Body of pancreas (tissue), 4 donors: ENCODE results near the gene SIPA1L2.

Experiments used
- POLR2A ChIP-seq, 3 donors: fragments of 450-650 bp; IDR thresholded peaks; one replicate each; pipeline ENCODE4 v1.6.1; 2016; ENCODE audit warnings: antibody characterized with exemption in 3 of 3, mild to moderate bottlenecking in 2 of 3
- TF ChIP-seq, protein P1 (sequence below), 7 experiments: fragments of 450-650 bp in 4 of 7; fragments of 200-600 bp in 3 of 7; sonication (generic) in 3 of 7; IDR thresholded peaks; one replicate each; pipeline ENCODE4 v1.5.1; 2016 to 2019; ENCODE audit warnings: antibody characterized with exemption in 7 of 7

DNA sequence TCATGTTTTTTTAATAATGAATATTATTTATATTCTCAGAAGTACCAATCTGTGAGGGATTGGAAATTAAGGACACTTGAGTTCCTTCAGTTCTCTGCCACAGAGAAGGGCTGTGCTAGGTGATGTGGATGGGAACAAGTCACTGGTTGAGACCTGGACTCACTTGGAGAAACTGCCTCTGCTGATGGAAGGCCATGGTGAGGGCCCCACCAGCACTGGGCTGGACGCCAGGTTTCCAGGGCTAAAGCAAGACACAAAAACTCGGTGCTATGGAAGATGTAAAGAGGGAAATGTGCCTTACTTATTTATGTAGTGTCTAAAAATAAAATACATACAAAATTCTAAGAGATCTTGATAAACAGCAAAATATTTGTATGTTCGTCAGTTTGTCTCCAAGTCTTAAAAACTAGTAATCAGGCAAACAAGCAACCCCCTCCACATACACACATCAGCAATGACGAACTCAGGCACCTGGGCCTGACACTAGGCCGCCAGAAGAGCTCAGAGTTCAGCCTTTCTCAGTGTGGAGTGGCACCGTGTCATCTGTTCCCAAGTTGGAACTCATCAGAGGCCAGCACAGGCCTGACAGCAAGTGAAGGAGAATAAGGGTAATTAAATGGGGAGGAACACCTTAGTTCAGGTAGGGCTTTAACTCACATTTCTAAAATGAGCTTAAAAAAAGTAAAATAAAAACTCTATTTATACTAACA is 19.6 kb downstream of the SIPA1L2 start:
- TF ChIP-seq, protein P1, sequence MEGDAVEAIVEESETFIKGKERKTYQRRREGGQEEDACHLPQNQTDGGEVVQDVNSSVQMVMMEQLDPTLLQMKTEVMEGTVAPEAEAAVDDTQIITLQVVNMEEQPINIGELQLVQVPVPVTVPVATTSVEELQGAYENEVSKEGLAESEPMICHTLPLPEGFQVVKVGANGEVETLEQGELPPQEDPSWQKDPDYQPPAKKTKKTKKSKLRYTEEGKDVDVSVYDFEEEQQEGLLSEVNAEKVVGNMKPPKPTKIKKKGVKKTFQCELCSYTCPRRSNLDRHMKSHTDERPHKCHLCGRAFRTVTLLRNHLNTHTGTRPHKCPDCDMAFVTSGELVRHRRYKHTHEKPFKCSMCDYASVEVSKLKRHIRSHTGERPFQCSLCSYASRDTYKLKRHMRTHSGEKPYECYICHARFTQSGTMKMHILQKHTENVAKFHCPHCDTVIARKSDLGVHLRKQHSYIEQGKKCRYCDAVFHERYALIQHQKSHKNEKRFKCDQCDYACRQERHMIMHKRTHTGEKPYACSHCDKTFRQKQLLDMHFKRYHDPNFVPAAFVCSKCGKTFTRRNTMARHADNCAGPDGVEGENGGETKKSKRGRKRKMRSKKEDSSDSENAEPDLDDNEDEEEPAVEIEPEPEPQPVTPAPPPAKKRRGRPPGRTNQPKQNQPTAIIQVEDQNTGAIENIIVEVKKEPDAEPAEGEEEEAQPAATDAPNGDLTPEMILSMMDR (IDR thresholded peaks at IDR 0.05), result no peak
- no peak for TF ChIP-seq POLR2A (IDR thresholded peaks at IDR 0.05)
